OCI-LY7 (cell line): ENCODE data around the gene RNF207. TPM values are rescaled to one million over a fixed set of nuclear protein-coding genes. Genes with fewer than 3 reads are reported as not detected.

Source experiments
- BruUV-seq: library from RNA; stranded (reverse); fragments of 400-500 nt; replicated peaks from 2 replicates; lab custom pipeline; 2021; lab: Mats Ljungman, UMichigan
- CTCF ChIA-PET: fragments of 300-600 bp; sonication (Branson Sonifier 250); formaldehyde crosslinking; loops from one replicate; lab custom pipeline; 2022; ENCODE audit warnings: antibody characterized with exemption; ENCODE audit not compliant: unreplicated experiment; lab: Charles Lee
- POLR2A ChIA-PET: fragments of 300-600 bp; sonication (Branson Sonifier 250); formaldehyde crosslinking; loops from one replicate; lab custom pipeline; 2022; ENCODE audit warnings: antibody characterized with exemption; lab: Charles Lee
- DNase-seq: peaks from one replicate; pipeline ENCODE4 v3.0.0-alpha.2; 2015; ENCODE audit warnings: low spot score
- H2AFZ ChIP-seq: fragments of 200-600 bp; sonication (generic), shearing (Covaris generic); 2 replicates; pipeline ENCODE4 v1.6.1; 2014; ENCODE audit warnings: mild to moderate bottlenecking, antibody characterized with exemption, low read length, moderate library complexity
- H3K27ac ChIP-seq: fragments of 200-600 bp; sonication (generic); 2 replicates; pipeline ENCODE4 v1.5.1; 2014; ENCODE audit warnings: mixed run types, low read depth, mild to moderate bottlenecking, moderate library complexity, low read length, inconsistent platforms; ENCODE audit not compliant: poor library complexity, severe bottlenecking
- H3K36me3 ChIP-seq: fragments of 200-600 bp; sonication (generic); 2 replicates; pipeline ENCODE4 v1.6.1; 2014; ENCODE audit warnings: mild to moderate bottlenecking, antibody characterized with exemption, low read length, moderate library complexity, mixed read lengths; ENCODE audit not compliant: insufficient read depth
- H3K4me1 ChIP-seq: fragments of 200-600 bp; sonication (generic); 2 replicates; pipeline ENCODE4 v1.5.1; 2014; ENCODE audit warnings: mild to moderate bottlenecking, low read length; ENCODE audit not compliant: insufficient read depth, poor library complexity, severe bottlenecking
- H3K4me2 ChIP-seq: fragments of 200-600 bp; sonication (generic); 2 replicates; pipeline ENCODE4 v1.6.1; 2014; ENCODE audit warnings: mild to moderate bottlenecking, low read length
- H3K4me3 ChIP-seq: fragments of 200-600 bp; sonication (generic); 2 replicates; pipeline ENCODE4 v1.5.1; 2014; ENCODE audit warnings: mild to moderate bottlenecking, low read depth, low read length; ENCODE audit not compliant: poor library complexity, severe bottlenecking
- H3K79me2 ChIP-seq: fragments of 200-600 bp; sonication (generic); 2 replicates; pipeline ENCODE4 v1.6.1; 2016; ENCODE audit warnings: low read depth, mild to moderate bottlenecking, low read length, moderate library complexity, mixed read lengths; ENCODE audit not compliant: insufficient read depth
- H3K9me2 ChIP-seq: fragments of 200-600 bp; sonication (generic); 2 replicates; pipeline ENCODE4 v1.6.1; 2016; ENCODE audit warnings: mild to moderate bottlenecking, low read length, mixed read lengths; ENCODE audit not compliant: insufficient read depth
- H3K9me3 ChIP-seq: fragments of 200-600 bp; sonication (generic); 2 replicates; pipeline ENCODE4 v1.6.1; 2014; ENCODE audit warnings: mild to moderate bottlenecking, mixed run types, low read length, mixed read lengths
- H4K20me1 ChIP-seq: fragments of 200-600 bp; sonication (generic); 2 replicates; pipeline ENCODE4 v1.6.1; 2014; ENCODE audit warnings: mild to moderate bottlenecking, antibody characterized with exemption, low read length, moderate library complexity, mixed read lengths; ENCODE audit not compliant: insufficient read depth
- EZH2phosphoT487 ChIP-seq: fragments of 200-600 bp; sonication (generic); IDR thresholded peaks from 2 replicates; pipeline ENCODE4 v1.6.1; 2018; ENCODE audit warnings: low read depth, borderline replicate concordance, mild to moderate bottlenecking, mixed run types, antibody characterized with exemption, low read length, moderate library complexity, mixed read lengths
- intact Hi-C: fragments of 100-400 bp; cut with micrococcal nuclease; formaldehyde crosslinking; loops from one replicate; pipeline ENCODE4 v1.10.0; 2022; ENCODE audit not compliant: unreplicated experiment
- total RNA-seq, 2 experiments: library from RNA; depleted of rRNA in 1 of 2; stranded (reverse); fragments of >200 nt in 1 of 2; shearing (Covaris generic) in 1 of 2; gene quantifications; 2 replicates each; pipeline ENCODE4 v1.2.3, GENCODE V29; 2014 to 2022
- TF ChIP-seq, protein P1 (sequence below): fragments of 200-600 bp; sonication (generic); conservative IDR thresholded peaks from 2 replicates; pipeline ENCODE4 v1.5.1; 2014; ENCODE audit warnings: mild to moderate bottlenecking, antibody characterized with exemption, low read length, moderate library complexity, mixed read lengths

The RNF207 gene
- total RNA-seq, 2 experiments from 2014 or later = not detected

DNA sequence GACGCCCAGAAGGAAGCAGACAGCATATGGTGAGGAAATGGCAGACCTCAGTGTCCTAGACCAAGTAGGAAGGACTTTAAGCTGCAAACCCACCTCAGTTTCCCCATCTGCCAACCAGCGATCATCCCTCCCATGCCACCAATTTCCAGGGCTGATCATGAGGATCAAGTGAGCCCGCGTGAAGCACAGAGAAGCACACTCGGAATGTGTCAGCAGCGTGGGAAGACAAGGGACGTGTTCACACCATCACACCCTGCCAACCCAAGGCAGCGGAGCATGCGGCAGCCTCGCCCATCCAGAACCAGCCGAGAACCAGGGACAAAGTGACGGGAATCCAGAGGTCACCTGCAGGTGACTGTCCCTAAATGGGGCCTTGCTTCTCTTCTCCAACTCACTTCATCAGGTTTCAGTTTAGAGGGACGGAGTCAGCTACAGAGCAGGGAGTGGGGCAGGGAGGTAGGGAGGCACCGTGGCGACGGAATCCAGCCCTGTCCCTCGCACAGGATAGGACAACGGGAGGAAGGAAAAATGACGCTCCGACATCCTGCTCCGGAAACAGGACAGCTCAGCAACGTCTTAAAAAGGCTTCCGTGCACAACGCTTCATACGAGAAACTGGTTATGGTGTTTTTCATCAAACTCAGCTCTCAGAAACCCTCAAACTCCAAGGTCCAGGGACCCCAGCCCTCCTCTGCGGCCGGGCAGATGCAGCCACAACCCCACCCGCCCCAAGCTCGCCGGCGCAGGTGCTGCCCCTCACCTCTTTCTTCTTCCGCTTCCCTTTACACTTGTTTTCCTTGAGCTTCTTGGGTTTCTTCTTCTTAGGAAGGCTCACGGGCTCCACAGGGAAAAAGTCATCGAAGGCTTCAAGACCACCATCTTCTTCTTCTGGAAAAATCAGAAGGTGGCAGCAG lies 38.3 kb upstream of the RNF207 start:
- H3K9me3 ChIP-seq = no peaks in the 10 kb centered on the region
- H3K4me2 ChIP-seq = no peak overlapping the region
- CTCF ChIA-PET = interaction anchor here (0.6 kb wide), 1 partner anchor 1809 kb away, joined by 4 read pairs; no protein-coding TSS in a partner anchor
- no peaks in the 10 kb centered on the region for H3K79me2 ChIP-seq
- H3K27ac ChIP-seq = no peak overlapping the region
- BruUV-seq = no TSS peak
- no peak overlapping the region for H3K4me3 ChIP-seq
- no peaks in the 10 kb centered on the region for H3K36me3 ChIP-seq
- no peak for TF ChIP-seq EZH2phosphoT487
- TF ChIP-seq, protein P1, sequence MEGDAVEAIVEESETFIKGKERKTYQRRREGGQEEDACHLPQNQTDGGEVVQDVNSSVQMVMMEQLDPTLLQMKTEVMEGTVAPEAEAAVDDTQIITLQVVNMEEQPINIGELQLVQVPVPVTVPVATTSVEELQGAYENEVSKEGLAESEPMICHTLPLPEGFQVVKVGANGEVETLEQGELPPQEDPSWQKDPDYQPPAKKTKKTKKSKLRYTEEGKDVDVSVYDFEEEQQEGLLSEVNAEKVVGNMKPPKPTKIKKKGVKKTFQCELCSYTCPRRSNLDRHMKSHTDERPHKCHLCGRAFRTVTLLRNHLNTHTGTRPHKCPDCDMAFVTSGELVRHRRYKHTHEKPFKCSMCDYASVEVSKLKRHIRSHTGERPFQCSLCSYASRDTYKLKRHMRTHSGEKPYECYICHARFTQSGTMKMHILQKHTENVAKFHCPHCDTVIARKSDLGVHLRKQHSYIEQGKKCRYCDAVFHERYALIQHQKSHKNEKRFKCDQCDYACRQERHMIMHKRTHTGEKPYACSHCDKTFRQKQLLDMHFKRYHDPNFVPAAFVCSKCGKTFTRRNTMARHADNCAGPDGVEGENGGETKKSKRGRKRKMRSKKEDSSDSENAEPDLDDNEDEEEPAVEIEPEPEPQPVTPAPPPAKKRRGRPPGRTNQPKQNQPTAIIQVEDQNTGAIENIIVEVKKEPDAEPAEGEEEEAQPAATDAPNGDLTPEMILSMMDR = no peak
- peaks cover 8% of the 10 kb centered on the region for H3K4me1 ChIP-seq
- POLR2A ChIA-PET = interaction anchor here (1.1 kb wide), 1 partner anchor 24 kb away, joined by 3 read pairs; no protein-coding TSS in a partner anchor
- no peak for DNase-seq
- H3K9me2 ChIP-seq = no peaks in the 10 kb centered on the region
- intact Hi-C loops = no loop called here
- no peaks in the 10 kb centered on the region for H4K20me1 ChIP-seq
- H2AFZ ChIP-seq = no peak overlapping the region

DNA sequence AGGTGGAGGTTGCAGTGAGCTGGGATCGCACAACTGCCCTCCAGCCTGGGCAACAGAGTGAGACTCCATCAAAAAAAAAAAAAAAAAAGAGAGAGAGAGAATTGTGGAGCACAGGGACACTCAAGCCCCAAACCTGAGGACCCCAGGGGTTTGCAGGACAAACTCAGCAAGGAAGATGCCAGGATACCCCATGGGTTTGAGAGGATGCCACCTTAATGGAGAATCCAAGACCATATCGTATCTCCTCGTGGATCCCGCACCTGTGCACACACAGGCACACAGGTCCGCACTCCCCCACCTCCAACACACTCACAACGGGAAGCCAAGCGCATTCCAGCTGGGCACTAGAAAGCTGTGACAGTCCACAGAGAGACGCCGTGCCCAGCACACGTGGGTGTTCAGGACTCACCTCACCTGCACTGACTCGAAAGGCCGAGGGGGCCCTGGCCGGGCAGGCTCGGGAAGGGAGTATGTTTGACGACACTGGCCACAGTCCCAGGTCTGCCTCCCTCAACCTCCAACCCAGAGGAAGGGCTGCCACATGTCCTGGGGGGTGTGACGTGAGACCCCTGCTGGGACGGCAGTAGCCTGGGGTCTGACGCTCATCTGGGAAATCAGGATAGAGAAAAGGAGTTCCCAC lies 36.9 kb upstream of the RNF207 start:
- TF ChIP-seq, protein P1 = no peak
- TF ChIP-seq EZH2phosphoT487 = no peak
- POLR2A ChIA-PET = no interaction called here
- H3K4me1 ChIP-seq = peaks cover 8% of the 10 kb centered on the region
- H3K4me2 ChIP-seq = no peak overlapping the region
- no peak overlapping the region for H2AFZ ChIP-seq
- no peak overlapping the region for H3K27ac ChIP-seq
- H3K4me3 ChIP-seq = no peak overlapping the region
- no peaks in the 10 kb centered on the region for H4K20me1 ChIP-seq
- H3K9me3 ChIP-seq = no peaks in the 10 kb centered on the region
- CTCF ChIA-PET = no interaction called here
- no peak for DNase-seq
- H3K79me2 ChIP-seq = no peaks in the 10 kb centered on the region
- H3K36me3 ChIP-seq = no peaks in the 10 kb centered on the region
- H3K9me2 ChIP-seq = no peaks in the 10 kb centered on the region
- intact Hi-C loops = no loop called here
- BruUV-seq = no TSS peak
